ENCODE results near the gene HSPBP1. TPM values are rescaled to one million over a fixed set of nuclear protein-coding genes. Genes with fewer than 3 reads are reported as not detected.

HSPBP1 gene
- polyA plus RNA-seq, 3 donors: 23.1 to 29.3 (median 25.7) TPM

- no peak for DNase-seq (ENCODE audit: low read depth in 3 of 3, low spot score in 2 of 3)
Measured at GRCh38 chr19:55305983-55306562, 26.2 kb upstream of the HSPBP1 start.

- no peak for DNase-seq (ENCODE audit: low read depth in 3 of 3, low spot score in 2 of 3)
Measured at GRCh38 chr19:55305491-55305890, 25.6 kb upstream of the HSPBP1 start.

- DNase-seq (ENCODE audit: low read depth in 3 of 3, low spot score in 2 of 3): no peak
Measured at GRCh38 chr19:55304980-55305379, 25.1 kb upstream of the HSPBP1 start.

DNA sequence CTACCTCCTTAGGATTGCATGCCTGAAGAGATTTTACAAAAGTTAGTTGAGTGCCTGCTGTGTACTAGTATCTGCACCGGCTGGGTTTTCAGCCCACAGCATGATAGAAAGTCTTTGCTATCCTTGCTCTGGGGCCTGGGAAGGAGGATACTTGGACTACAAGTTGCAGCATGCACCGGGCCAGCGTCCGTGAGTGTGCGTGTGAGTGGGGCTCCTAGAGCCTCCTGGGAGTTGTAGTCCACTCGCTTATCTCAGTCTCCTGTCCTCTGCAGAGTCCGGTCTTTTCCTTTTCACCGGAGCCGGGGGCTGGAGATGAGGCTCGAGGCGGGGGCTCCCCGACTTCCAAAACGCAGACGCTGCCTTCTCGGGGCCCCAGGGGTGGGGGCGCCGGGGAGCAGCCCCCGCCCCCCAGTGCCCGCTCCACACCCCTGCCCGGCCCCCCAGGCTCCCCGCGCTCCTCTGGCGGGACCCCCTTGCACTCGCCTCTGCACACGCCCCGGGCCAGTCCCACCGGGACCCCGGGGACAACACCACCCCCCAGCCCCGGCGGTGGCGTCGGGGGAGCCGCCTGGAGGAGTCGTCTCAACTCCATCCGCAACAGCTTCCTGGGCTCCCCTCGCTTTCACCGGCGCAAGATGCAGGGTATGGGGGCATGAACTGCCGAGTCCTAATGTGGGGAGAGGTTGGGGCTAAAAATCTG is 24.5 kb upstream of the HSPBP1 start:
- no peak for DNase-seq (ENCODE audit: low read depth in 3 of 3, low spot score in 2 of 3)

DNA sequence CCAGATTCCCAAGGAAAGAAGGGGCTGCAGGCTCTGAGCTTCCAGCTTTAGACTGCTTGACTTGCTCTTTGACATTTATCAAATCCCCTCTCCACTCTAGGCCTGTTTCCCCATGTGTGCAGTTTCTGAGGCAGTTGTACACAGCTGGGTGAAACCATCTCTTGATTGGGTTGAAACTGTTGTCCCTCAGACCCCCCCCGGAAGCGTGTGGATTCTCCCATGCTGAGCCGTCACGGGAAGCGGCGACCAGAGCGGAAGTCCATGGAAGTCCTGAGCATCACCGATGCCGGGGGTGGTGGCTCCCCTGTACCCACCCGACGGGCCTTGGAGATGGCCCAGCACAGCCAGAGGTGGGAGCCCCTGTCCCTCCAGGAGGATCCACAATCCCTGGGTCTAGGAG is 23.6 kb upstream of the HSPBP1 start:
- DNase-seq (ENCODE audit: low read depth in 3 of 3, low spot score in 2 of 3): no peak

DNA sequence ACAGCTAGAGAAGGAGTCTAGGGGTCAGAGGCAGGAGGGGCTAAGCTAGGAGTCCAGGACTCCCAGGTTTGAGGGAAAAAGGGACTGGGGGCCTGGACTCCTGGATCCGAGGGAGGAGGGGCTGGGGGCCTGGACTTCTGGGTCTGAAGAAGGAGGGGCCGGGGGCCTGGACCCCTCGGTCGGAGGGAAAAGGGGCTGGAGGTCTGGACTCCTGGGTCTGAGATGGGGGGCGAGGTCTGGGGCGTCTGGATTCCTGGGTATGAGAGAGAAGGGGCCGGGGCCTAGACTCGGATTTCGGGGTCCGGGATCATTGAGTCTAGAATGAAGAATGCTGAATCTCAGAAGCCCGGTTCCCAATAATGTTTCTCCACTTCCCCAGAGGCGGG is 22.4 kb upstream of the HSPBP1 start:
- no peak for DNase-seq (ENCODE audit: low read depth in 3 of 3, low spot score in 2 of 3)

GRCh38 chr19:55301459-55302317 is 21.8 kb upstream of the HSPBP1 start:
- peak in 1 of 3 donors; percentile 70 for DNase-seq (ENCODE audit: low read depth in 3 of 3, low spot score in 2 of 3)

DNA sequence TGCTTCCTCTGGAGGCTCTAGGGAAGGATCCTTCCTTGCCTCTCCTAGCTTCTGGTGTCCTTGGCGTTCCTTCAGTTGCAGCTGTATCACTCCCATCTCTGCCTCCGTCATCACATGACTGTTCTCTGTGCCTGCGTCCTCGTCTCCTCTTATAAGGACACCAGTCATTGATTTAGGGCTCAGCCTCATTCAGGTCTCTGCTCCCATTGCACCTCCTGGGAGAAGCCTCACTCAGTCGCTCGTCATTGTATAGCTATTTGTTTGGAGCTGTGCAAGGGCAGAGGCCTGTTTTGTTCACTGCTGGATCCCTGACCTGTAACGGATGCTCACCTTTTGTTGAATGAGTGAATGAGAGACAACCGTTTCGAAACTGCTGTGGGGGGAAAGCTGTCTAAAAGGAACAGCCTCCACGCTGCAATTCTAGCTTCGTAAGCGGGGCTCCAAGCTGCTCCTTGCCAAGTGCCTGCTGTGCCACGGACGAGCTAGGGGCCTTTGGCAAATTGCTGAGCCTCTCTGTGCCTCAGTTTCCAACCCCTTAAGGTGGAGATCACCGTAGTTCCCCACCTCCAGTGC is 21.1 kb upstream of the HSPBP1 start:
- no peak for DNase-seq (ENCODE audit: low read depth in 3 of 3, low spot score in 2 of 3)

DNA sequence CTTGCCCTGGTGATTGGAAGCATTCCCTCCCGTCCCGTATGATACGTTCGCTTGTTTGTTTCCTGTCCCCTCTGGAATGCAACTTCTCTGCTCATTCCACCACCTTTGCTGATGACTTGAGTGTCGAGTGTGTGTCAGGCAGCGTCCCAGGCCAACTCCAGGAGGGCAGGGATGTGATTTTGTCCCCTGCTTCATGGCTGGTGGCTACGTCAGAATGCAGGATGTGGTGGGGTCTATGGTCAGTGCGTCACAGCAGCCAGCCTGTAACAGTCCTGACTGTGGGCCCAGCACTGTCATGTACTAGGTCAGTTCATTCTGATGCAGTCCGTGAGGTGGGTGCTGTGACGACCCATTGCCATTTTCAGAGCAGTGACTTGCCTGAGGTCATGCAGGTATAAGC is 20.1 kb upstream of the HSPBP1 start:
- DNase-seq (ENCODE audit: low read depth in 3 of 3, low spot score in 2 of 3): no peak

- no peak for DNase-seq (ENCODE audit: low read depth in 3 of 3, low spot score in 2 of 3)
Measured at GRCh38 chr19:55297267-55297666, 17.4 kb upstream of the HSPBP1 start.

DNA sequence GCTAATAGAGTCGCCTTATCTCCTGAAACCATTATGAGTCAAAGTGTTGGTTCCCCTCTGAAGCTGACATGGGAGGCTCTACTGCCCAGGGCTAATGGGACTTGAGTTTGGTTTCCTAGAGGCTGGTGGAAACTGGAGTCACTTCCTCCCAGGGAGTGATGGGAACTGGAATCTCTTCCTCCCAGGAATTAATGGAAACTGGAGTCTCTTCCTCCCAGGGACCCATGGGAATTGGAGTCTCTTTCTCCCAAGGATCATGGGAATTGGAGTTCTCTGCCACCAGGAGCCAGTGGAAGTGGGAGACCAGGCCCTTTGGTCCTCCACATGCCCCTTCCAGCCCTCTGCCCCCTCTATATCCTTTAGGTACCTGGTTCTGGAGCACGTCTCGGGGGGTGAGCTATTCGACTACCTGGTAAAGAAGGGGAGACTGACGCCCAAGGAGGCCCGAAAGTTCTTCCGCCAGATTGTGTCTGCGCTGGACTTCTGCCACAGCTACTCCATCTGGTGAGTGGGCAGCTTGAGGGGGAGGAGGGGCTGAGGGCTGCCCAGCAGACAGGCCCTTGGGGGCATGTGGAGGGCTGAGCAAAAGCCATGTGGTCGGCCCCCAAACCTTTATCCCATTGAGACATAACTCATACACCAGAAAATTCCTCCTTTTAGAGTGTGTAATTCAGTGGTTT is 9.3 kb upstream of the HSPBP1 start:
- DNase-seq (ENCODE audit: low read depth in 3 of 3, low spot score in 2 of 3): no peak

DNA sequence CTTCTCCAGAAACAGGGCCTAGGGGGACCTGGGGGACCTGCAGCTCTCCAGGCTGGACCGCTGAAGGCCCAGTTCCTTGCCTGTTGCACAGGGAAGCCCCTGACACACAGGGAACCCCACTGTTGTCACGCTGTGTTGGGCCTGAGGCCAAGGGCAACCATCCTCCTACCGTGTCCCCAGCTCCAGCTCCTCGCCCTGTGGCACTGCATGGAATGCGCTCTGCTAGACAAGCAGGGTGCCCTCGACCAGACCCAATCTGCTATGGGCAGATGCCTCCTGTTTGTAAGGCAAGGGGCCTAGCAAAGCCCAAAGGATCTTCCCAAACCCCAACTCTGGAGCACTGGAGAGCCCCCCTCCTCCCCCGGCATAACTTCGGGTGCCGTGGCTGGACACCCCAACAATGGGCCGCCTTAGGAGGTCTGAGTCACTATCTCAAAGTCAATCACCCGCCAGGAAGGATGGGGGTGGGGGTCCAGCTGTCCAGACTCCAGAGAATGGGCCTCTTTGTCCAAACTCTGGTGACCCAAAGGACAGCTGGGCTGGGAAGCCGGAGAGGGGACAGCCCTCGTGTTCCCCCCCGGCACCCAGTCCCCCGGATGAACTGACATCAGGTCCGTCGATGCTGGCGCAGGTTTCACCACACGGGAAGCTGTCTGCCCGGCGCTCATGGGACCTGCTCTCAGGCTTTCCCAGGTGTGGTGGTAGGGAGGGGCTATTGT is 7.6 kb upstream of the HSPBP1 start:
- DNase-seq (ENCODE audit: low read depth in 3 of 3, low spot score in 2 of 3): no peak

- no peak for DNase-seq (ENCODE audit: low read depth in 3 of 3, low spot score in 2 of 3)
Measured at GRCh38 chr19:55285229-55285890, 5.5 kb upstream of the HSPBP1 start.

DNA sequence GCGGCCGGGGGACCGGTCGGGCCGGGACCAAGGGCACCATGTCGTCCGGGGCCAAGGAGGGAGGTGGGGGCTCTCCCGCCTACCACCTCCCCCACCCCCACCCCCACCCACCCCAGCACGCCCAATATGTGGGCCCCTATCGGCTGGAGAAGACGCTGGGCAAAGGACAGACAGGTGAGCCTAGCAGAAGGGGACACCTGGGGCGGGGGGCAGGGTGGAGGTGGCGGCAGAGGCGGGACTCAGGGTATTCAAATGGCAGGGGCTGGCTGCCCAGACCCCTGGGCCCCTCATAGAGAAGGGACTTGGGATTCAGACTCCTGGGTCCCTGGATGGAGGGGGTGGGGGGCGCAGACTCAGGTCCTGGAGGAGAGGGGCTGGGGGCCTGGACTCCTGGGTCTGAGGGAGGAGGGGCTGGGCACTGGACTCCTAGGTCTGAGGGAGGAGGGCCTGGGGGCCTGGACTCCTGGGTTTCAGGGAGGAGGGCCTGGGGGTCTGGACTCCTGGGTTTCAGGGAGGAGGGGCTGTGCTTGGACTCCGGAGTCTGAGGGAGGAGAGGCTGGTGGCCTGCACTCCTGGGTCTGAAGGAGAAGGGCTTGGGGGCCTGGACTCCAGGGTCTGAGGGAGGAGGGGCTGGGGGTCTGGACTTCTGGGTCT is 4.6 kb upstream of the HSPBP1 start:
- no peak for DNase-seq (ENCODE audit: low read depth in 3 of 3, low spot score in 2 of 3)

DNA sequence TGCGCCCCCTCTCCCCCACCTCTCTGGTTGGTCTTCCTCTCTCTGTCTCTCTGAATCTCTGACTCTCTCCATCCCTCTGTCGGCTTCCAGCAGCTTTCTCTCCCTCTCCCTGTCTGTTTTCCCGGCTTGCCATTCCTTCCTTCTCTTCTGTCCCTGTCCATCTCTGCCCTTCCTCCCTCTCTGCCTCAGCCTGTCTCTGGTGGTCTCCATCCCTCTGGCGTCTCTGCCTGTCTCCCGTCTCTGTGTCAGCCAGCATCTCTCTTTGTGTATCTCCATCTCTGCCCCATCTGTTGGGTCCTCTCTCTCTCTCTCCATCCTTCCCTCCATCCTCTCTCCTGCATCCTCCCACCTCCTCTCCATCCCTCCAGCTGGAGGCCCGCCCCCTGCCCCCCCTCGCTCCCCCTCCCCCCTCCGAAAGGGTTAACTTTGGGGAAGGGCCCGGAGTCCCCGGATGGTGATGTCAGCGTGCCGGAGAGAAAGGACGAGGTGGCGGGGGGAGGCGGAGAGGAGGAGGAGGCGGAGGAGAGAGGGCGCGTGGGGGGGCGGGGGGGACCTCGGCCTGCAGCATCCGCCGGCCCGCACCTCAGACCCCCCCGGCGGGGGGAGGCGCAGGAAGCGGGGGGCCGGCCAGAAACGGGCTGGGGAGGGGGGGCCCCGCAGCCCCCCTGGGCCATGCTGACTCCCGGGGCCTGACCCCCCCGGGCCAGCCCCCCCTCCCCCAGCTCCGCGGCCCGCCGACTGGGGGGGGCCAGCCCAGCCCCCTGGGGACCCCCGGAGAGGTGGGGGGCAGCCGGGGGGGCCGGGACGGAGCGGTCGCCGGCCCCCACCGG is 3.9 kb upstream of the HSPBP1 start, which contains the start of gene BRSK1:
Gene BRSK1 (plus strand): TSS at position 450 of the 830 bp plus-strand sequence. CDS start 446 bp downstream, outside the sequence.
- DNase-seq (ENCODE audit: low read depth in 3 of 3, low spot score in 2 of 3): peak in 1 of 3 donors; percentile 50

- no peak for DNase-seq (ENCODE audit: low read depth in 3 of 3, low spot score in 2 of 3)
Measured at GRCh38 chr19:55279340-55279739, 570 bp downstream of the HSPBP1 start.

DNA sequence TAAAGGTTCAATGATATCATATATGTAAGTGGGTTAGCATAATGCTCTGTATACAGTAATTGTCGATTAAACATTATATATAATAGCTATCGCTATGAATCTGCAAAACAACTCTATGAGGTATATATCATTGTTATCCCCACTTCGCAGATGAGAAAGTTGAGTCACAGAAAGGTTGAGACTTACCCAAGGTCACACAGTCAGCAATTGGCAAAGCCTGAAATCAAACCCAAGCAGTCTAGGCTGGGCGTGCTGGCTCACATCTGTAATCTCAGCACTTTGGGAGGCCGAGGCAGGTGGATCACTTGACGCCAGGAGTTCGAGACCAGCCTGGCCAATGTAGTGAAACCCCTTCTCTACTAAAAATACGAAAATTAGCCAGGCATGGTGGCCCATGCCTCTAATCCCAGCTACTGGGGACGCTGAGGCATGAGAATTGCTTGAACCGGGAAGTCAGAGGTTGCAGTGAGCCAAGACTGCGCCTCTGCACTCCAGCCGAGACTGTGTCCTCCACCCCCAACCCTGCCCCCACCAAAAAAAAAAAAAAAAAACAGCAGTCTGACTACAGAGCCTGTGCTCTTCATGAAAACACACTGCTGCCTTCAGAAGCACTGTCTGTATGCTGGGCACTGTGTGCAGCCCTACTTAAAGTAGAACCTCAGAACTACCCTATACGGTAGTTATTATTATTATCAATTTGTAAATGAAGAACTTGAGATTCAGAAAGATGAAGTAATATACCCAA is 1.3 kb downstream of the HSPBP1 start:
- DNase-seq (ENCODE audit: low read depth in 3 of 3, low spot score in 2 of 3): no peak
